ENCODE results near the gene CBX7. TPM values are rescaled to one million over a fixed set of nuclear protein-coding genes. Genes with fewer than 3 reads are reported as not detected.

The CBX7 gene
- polyA plus RNA-seq, 3 donors: 3.1 to 18.0 (median 4.0) TPM

- 56% methylated on average over 8 of the region's 17 CpGs for WGBS (ENCODE audit: insufficient coverage)
- TF ChIP-seq CTCF (IDR thresholded peaks at IDR 0.05): no peak
- Histone ChIP-seq H3K36me3 (replicated peaks in 1 of 2; ENCODE audit: control insufficient read depth in 1 of 2, insufficient read depth in 2 of 2, low read length in 2 of 2) (no peaks in the 10 kb centered on the region), H3K4me3 (replicated peaks in 1 of 3; ENCODE audit: low read depth in 2 of 3, low read length in 3 of 3) (no peak overlapping the region), H3K27me3 (ENCODE audit: control insufficient read depth in 2 of 2, insufficient read depth in 2 of 2, low read length in 2 of 2) (peaks cover 0 to 23% of the 10 kb centered on the region in 2 donors), H3K79me2 (ENCODE audit: insufficient read depth, low read length) (no peaks in the 10 kb centered on the region), H3K9me3 (replicated peaks in 1 of 2; ENCODE audit: control insufficient read depth in 1 of 2, insufficient read depth in 1 of 2, low read length in 2 of 2) (no peaks in the 10 kb centered on the region), H3K4me1 (ENCODE audit: control insufficient read depth in 1 of 2, insufficient read depth in 2 of 2, low read length in 2 of 2) (peaks cover 11 to 12% of the 10 kb centered on the region in 2 donors), H3K4me2 (replicated peaks; ENCODE audit: extremely low read depth, low read length, poor library complexity, severe bottlenecking) (no peak overlapping the region), H2AFZ (ENCODE audit: insufficient read depth, low read depth, low read length, poor library complexity, severe bottlenecking) (no peak overlapping the region), H3K9ac (ENCODE audit: insufficient read depth, low read length, poor library complexity, severe bottlenecking) (no peak overlapping the region), H4K20me1 (ENCODE audit: insufficient read depth, low read length) (no peaks in the 10 kb centered on the region), H3K27ac (ENCODE audit: low read depth in 1 of 2, low read length in 2 of 2) (no peak overlapping the region)
- Mint-ChIP-seq H3K9me3 (peaks cover 0 to 6% (median 0%) of the 10 kb centered on the region in 7 donors), H3K27ac (no peak overlapping the region), H3K4me1 (peaks cover 21% of the 10 kb centered on the region), H3K4me3 (peak overlapping the region in 1 of 2 donors; percentile 24), H3K27me3 (ENCODE audit: low read depth in 3 of 3) (peaks cover 21 to 52% (median 35%) of the 10 kb centered on the region in 3 donors), H3K36me3 (no peaks in the 10 kb centered on the region)
- DNase-seq: no peak
- intact Hi-C loops (cut with micrococcal nuclease): loop anchor here (2.0 to 5.0 kb wide), 3 partner anchors 66 to 147 kb away; partner anchors contain the start of gene RPL3 (in 2 of the 2)
Observed at GRCh38 chr22:39171623-39172264, 19.3 kb upstream of the CBX7 start.

- H3K4me3 Mint-ChIP-seq: peak overlapping the region; percentile 48 to 54
- Histone ChIP-seq H3K9me3 (replicated peaks in 1 of 2; ENCODE audit: control insufficient read depth in 1 of 2, insufficient read depth in 1 of 2, low read length in 2 of 2) (peaks cover 0 to 5% of the 10 kb centered on the region in 2 donors), H3K79me2 (ENCODE audit: insufficient read depth, low read length) (no peaks in the 10 kb centered on the region), H3K27ac (ENCODE audit: low read depth in 1 of 2, low read length in 2 of 2) (no peak overlapping the region), H3K36me3 (replicated peaks in 1 of 2; ENCODE audit: control insufficient read depth in 1 of 2, insufficient read depth in 2 of 2, low read length in 2 of 2) (no peaks in the 10 kb centered on the region), H3K27me3 (ENCODE audit: control insufficient read depth in 2 of 2, insufficient read depth in 2 of 2, low read length in 2 of 2) (peaks cover 0 to 23% of the 10 kb centered on the region in 2 donors), H3K4me1 (ENCODE audit: control insufficient read depth in 1 of 2, insufficient read depth in 2 of 2, low read length in 2 of 2) (peaks cover 11 to 12% of the 10 kb centered on the region in 2 donors), H3K9ac (ENCODE audit: insufficient read depth, low read length, poor library complexity, severe bottlenecking) (no peak overlapping the region), H3K4me3 (replicated peaks in 1 of 3; ENCODE audit: low read depth in 2 of 3, low read length in 3 of 3) (no peak overlapping the region), H3K4me2 (replicated peaks; ENCODE audit: extremely low read depth, low read length, poor library complexity, severe bottlenecking) (peak overlapping the region; percentile 23), H2AFZ (ENCODE audit: insufficient read depth, low read depth, low read length, poor library complexity, severe bottlenecking) (no peak overlapping the region), H4K20me1 (ENCODE audit: insufficient read depth, low read length) (no peaks in the 10 kb centered on the region)
- TF ChIP-seq CTCF (IDR thresholded peaks at IDR 0.05): peak; percentile 96
- intact Hi-C loops (cut with micrococcal nuclease): loop anchor here (2.0 to 5.0 kb wide), 3 partner anchors 66 to 148 kb away; partner anchors contain the start of gene RPL3 (in 2 of the 2)
- DNase-seq: peak; percentile 74 to 78 (median 77)
- no peaks in the 10 kb centered on the region for H3K36me3 Mint-ChIP-seq
- no peak overlapping the region for H3K27ac Mint-ChIP-seq
- 37% methylated on average over 15 of the region's 28 CpGs for WGBS (ENCODE audit: insufficient coverage)
- H3K27me3 Mint-ChIP-seq (ENCODE audit: low read depth in 3 of 3): peaks cover 21 to 55% (median 35%) of the 10 kb centered on the region in 3 donors
- peaks cover 21% of the 10 kb centered on the region for H3K4me1 Mint-ChIP-seq
- H3K9me3 Mint-ChIP-seq: peaks cover 0 to 6% (median 3%) of the 10 kb centered on the region in 7 donors
Observed at GRCh38 chr22:39170825-39171622, 18.5 kb upstream of the CBX7 start.

Data from CD14-positive monocyte (primary cell).